ENCODE results near the gene PLA2G3.

DNA sequence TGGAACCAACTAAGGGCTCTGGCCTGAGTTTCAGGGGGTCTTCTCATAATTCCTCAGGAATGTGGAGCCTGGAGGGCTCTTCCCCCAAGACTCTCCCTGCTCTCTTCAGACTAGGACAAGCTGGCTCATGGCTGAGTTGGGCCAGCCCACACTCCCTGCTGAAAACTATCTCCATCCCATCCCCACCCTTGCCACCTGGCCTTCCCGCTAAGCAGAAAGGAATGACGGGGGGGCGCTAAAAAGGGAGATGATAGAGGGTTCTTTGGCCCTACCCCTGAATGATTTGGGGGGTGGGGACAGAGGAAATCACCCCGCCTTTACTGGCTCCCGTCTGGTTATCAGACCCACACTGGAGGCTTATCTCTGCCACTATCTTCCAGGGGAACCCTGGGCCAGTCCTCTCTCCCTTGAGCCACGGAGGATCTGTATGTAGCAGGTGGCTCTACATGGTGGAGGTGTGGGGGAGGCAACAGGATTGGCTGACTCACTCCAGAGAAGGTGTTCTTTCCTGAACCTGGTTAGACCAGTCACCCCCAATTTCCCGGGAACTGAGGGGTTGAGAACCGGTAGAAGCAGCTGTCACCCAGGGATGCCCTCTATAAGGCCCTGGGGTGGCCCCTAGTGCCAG, 53.5 kb downstream of the PLA2G3 start:
- TF ChIP-seq, protein P1, sequence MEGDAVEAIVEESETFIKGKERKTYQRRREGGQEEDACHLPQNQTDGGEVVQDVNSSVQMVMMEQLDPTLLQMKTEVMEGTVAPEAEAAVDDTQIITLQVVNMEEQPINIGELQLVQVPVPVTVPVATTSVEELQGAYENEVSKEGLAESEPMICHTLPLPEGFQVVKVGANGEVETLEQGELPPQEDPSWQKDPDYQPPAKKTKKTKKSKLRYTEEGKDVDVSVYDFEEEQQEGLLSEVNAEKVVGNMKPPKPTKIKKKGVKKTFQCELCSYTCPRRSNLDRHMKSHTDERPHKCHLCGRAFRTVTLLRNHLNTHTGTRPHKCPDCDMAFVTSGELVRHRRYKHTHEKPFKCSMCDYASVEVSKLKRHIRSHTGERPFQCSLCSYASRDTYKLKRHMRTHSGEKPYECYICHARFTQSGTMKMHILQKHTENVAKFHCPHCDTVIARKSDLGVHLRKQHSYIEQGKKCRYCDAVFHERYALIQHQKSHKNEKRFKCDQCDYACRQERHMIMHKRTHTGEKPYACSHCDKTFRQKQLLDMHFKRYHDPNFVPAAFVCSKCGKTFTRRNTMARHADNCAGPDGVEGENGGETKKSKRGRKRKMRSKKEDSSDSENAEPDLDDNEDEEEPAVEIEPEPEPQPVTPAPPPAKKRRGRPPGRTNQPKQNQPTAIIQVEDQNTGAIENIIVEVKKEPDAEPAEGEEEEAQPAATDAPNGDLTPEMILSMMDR (IDR thresholded peaks at IDR 0.05; ENCODE audit: extremely low read depth in 1 of 2, insufficient read depth in 1 of 2, low read depth in 1 of 2, low read length in 2 of 2), result no peak
- no peak for TF ChIP-seq POLR2A (IDR thresholded peaks at IDR 0.05; ENCODE audit: low read depth, low read length)
- no peak for TF ChIP-seq POLR2AphosphoS5 (IDR thresholded peaks at IDR 0.05; ENCODE audit: insufficient read depth, low read depth, low read length)
- no peak for TF ChIP-seq FOS (IDR thresholded peaks at IDR 0.05; ENCODE audit: borderline replicate concordance, insufficient read depth, low read length)
- no peak for TF ChIP-seq GATA2 (IDR thresholded peaks at IDR 0.05; ENCODE audit: insufficient read depth, insufficient read length, low read depth, low read length)
- no peak for TF ChIP-seq EZH2 (IDR thresholded peaks at IDR 0.05; ENCODE audit: borderline replicate concordance, low read depth, low read length, severe bottlenecking)
- TF ChIP-seq JUN (IDR thresholded peaks at IDR 0.05; ENCODE audit: borderline replicate concordance, insufficient read depth, insufficient read length, low read depth), result no peak
- TF ChIP-seq MYC (IDR thresholded peaks at IDR 0.05; ENCODE audit: low read depth, low read length), result no peak
